Dendritic cell treated with granulocyte-macrophage colony-stimulating factor and Interleukin-4, amounts not matched to agents 40 ng/mL and 50 ng/mL, for 4 days (primary cell): ENCODE measurements around the gene NGB.

Source experiments
- H3K27ac Mint-ChIP-seq: one replicate; pipeline ENCODE4 v1.8.0; 2022; ENCODE audit warnings: mild to moderate bottlenecking, mixed read lengths
- H3K27me3 Mint-ChIP-seq: one replicate; pipeline ENCODE4 v1.8.0; 2022; ENCODE audit warnings: mild to moderate bottlenecking, mixed read lengths
- H3K36me3 Mint-ChIP-seq: one replicate; pipeline ENCODE4 v1.8.0; 2022; ENCODE audit warnings: low read depth, mixed read lengths
- H3K4me1 Mint-ChIP-seq: one replicate; pipeline ENCODE4 v1.8.0; 2022; ENCODE audit warnings: low read depth, mixed read lengths
- H3K4me3 Mint-ChIP-seq: one replicate; pipeline ENCODE4 v1.8.0; 2022; ENCODE audit warnings: mild to moderate bottlenecking, moderate library complexity, mixed read lengths
- H3K9me3 Mint-ChIP-seq: one replicate; pipeline ENCODE4 v1.8.0; 2022; ENCODE audit warnings: mixed read lengths
- intact Hi-C: fragments of 100-400 bp; cut with micrococcal nuclease; formaldehyde crosslinking; loops from one replicate; pipeline ENCODE4 v1.15.0; 2022

NGB gene

DNA sequence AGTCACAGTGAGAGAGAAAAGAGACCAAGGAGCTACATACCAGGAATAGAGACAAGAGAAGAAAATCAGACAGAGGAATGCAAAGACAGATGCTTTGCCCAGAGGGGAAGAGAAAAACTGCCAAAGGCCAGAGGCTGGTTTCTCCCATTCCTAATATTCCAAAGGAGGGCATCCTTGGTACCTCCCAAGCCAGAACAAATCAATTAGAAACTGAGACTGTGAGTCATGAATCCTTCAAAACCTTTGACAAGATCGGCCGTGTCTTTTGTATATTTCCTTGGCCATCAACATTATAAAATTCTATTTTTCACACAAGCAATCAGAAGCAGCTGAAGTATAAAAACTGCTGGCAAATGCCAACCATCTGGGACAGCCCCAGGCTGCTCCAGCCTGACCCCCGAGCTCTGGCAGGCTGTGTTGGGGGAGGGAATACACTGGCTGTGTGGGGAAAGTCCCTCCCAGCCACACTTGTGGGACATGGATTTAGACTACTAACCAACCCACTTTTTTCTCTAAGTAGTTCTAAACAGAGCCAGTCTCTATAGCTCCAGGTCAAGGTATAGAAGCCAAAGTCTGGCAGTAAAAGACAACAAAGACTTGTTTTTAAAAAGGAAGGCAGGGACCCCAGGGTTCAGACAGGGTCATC, 36.0 kb upstream of the NGB start:
- peaks cover 40% of the 10 kb centered on the region for H3K4me1 Mint-ChIP-seq
- H3K9me3 Mint-ChIP-seq: no peaks in the 10 kb centered on the region
- peaks cover 23% of the 10 kb centered on the region for H3K36me3 Mint-ChIP-seq
- H3K27ac Mint-ChIP-seq: no peak overlapping the region
- no peak overlapping the region for H3K4me3 Mint-ChIP-seq
- intact Hi-C loops: no loop called here
- no peaks in the 10 kb centered on the region for H3K27me3 Mint-ChIP-seq

DNA sequence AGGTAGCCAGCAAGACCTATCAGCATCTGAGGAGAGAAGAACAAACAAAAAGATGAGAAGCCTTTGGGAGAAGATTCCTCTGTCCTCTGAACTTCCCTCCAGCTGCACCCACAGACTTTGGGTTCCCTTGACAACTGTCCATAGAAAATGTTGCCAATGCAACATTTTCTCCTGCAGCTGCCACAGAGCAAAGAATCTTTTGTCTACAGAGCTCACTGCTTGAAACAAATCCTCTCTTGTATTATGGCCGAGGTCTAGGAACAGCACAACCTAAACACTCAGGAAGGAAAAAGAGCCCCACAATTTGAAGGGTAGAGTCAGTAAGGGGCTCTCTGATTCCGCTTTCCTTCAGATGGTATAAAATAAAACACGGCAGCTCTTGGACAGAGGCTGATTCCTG, 35.4 kb upstream of the NGB start:
- no peak overlapping the region for H3K27ac Mint-ChIP-seq
- no peaks in the 10 kb centered on the region for H3K27me3 Mint-ChIP-seq
- H3K4me1 Mint-ChIP-seq: peaks cover 36% of the 10 kb centered on the region
- peaks cover 23% of the 10 kb centered on the region for H3K36me3 Mint-ChIP-seq
- no peak overlapping the region for H3K4me3 Mint-ChIP-seq
- no peaks in the 10 kb centered on the region for H3K9me3 Mint-ChIP-seq
- intact Hi-C loops: no loop called here

DNA sequence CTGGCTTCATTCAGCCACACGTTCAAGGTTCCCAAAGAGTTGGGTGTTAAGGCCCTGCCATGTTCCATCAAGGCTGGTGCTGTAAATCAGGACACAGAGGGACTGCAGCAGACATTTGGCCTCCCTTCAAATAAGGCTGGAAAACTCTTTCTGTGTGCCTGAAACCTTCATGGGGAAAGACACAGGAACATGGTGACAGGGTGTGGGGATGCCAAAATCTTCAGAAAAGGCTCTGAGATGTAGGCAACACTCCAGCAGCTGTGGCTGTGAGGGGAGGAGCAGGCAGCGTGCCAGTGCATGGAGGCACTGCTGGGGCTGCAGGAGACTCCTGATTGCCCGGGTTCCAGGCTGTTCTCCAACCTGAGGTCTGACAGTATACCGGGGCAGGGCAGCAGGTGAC, 34.7 kb upstream of the NGB start:
- H3K27me3 Mint-ChIP-seq: no peaks in the 10 kb centered on the region
- no peaks in the 10 kb centered on the region for H3K9me3 Mint-ChIP-seq
- intact Hi-C loops: no loop called here
- no peak overlapping the region for H3K27ac Mint-ChIP-seq
- peaks cover 29% of the 10 kb centered on the region for H3K4me1 Mint-ChIP-seq
- no peak overlapping the region for H3K4me3 Mint-ChIP-seq
- peaks cover 23% of the 10 kb centered on the region for H3K36me3 Mint-ChIP-seq

DNA sequence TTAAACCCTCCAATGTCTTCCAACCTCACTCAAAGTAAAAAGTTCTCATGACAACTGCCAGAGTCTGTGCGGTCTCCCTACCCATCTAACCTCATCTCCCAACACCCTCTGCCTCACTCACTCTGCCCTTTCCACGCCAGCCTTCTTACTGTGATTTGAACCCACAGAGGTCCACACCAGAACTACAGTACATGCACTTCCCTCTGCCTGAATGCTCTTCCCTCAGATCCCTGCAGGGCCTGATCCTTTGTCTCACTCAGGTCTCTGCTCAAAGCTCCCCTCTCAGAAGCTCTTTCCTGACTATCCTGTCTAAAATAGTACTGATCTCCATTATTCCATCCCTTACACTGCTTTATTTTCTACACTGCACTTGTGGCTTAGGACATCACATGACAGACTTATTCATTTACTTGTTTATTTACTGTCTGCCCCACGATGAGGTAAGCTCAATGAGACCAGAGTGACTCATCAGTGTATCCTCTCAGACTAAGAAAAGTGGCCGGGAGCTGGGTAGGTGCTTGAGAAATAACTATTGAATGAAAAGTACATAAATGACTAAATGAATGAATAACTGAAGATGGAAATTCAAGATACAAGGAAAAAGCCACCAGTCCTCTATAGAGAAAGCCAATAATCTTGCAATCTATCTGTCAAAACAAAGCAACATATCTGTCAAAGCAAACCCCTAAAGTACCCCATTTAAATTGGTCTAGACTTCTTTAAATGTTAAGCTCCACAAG, 32.6 kb upstream of the NGB start:
- H3K36me3 Mint-ChIP-seq: peaks cover 26% of the 10 kb centered on the region
- intact Hi-C loops: no loop called here
- H3K9me3 Mint-ChIP-seq: no peaks in the 10 kb centered on the region
- no peaks in the 10 kb centered on the region for H3K27me3 Mint-ChIP-seq
- H3K27ac Mint-ChIP-seq: no peak overlapping the region
- H3K4me1 Mint-ChIP-seq: peaks cover 29% of the 10 kb centered on the region
- H3K4me3 Mint-ChIP-seq: no peak overlapping the region

DNA sequence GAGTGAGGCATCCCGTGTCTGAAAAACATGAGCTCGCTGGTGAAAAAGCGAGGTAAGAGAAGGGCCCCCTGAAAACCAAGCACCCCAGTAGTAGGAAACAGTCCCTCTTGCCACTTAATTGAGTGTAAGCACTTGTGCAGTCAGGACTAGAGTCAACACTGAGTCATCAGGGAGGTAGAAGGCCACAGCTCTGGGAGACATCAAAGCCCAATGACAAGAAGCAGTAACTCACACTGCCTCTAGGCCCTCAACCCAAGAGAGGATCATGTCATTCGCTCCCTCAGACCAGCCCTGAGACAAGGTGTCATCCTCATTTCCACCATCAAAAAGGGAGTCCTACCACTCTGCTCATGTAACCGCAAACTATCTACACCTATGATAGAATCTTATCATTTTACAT, 31.9 kb upstream of the NGB start:
- H3K9me3 Mint-ChIP-seq: no peaks in the 10 kb centered on the region
- H3K4me1 Mint-ChIP-seq: peaks cover 28% of the 10 kb centered on the region
- intact Hi-C loops: no loop called here
- no peak overlapping the region for H3K4me3 Mint-ChIP-seq
- peaks cover 33% of the 10 kb centered on the region for H3K36me3 Mint-ChIP-seq
- H3K27ac Mint-ChIP-seq: no peak overlapping the region
- H3K27me3 Mint-ChIP-seq: no peaks in the 10 kb centered on the region

DNA sequence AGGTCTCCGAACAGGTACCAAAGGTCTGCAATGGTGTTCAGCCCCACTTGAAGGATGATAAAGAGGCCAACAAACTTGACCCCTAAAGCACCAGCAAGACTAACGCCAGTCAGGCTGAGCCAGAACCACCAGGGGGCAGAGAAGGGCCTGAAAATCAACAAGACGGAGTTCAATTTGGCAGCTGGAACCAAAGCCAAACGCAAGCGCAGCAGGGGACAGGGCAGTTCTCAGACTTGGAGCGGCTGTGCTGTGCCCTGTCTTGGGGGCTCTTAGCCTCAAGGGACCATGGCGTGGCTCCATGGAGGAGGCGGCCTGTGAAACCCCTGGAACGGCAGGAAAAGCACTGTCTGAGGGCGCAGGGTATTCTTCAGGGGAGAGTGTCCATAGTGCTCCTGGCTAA, 30.1 kb upstream of the NGB start:
- H3K4me1 Mint-ChIP-seq: peaks cover 28% of the 10 kb centered on the region
- H3K36me3 Mint-ChIP-seq: peaks cover 49% of the 10 kb centered on the region
- H3K9me3 Mint-ChIP-seq: no peaks in the 10 kb centered on the region
- intact Hi-C loops: loop anchor here (2.0 kb wide), 1 partner anchor 16 kb away; no protein-coding TSS in a partner anchor
- H3K4me3 Mint-ChIP-seq: no peak overlapping the region
- H3K27ac Mint-ChIP-seq: no peak overlapping the region
- H3K27me3 Mint-ChIP-seq: no peaks in the 10 kb centered on the region

DNA sequence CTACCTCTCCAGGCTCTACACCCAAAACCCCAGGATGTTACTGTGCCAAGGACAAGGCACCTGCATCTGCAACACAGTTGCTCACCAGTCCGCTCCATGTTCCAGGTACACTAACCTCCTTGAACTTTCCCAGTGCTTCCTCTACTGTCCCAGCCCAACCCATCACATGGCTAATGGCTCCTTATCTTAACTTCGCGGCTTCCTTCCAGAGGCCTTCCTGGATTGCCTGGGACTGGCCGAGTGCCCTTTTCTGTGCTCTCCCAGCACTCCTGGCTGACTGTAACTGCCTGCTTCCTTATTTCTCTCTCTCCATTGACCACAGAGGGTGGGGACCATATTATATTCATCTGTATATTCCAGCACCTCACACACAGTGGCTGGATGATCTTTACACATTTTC, 28.8 kb upstream of the NGB start:
- intact Hi-C loops: loop anchor here (2.0 kb wide), 2 partner anchors 17 to 251 kb away; no protein-coding TSS in a partner anchor
- no peak overlapping the region for H3K4me3 Mint-ChIP-seq
- H3K4me1 Mint-ChIP-seq: peaks cover 28% of the 10 kb centered on the region
- H3K36me3 Mint-ChIP-seq: peaks cover 52% of the 10 kb centered on the region
- no peaks in the 10 kb centered on the region for H3K9me3 Mint-ChIP-seq
- H3K27me3 Mint-ChIP-seq: no peaks in the 10 kb centered on the region
- H3K27ac Mint-ChIP-seq: peak overlapping the region; percentile 24

DNA sequence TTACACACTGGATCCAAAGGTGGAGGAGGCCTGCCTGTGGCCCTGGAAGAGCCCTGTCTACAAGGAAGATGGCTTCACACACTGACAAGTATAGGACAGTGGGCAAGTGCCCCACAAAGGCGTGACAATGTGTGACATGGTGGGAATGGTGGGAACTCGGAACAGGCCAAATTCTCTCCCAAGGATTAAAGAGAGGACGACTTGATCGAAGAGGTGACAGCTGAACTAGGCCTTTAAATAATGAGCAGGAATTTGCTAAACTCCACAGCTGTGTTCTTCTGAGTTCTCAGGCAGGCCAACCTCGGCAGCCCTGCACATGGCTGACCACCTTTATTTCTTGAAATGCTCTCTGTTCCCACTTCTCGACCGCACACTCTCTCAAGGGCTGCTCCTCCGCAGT, 25.9 kb upstream of the NGB start:
- no peaks in the 10 kb centered on the region for H3K9me3 Mint-ChIP-seq
- H3K27ac Mint-ChIP-seq: no peak overlapping the region
- peaks cover 11% of the 10 kb centered on the region for H3K4me1 Mint-ChIP-seq
- no peak overlapping the region for H3K4me3 Mint-ChIP-seq
- peaks cover 43% of the 10 kb centered on the region for H3K36me3 Mint-ChIP-seq
- intact Hi-C loops: no loop called here
- H3K27me3 Mint-ChIP-seq: no peaks in the 10 kb centered on the region

DNA sequence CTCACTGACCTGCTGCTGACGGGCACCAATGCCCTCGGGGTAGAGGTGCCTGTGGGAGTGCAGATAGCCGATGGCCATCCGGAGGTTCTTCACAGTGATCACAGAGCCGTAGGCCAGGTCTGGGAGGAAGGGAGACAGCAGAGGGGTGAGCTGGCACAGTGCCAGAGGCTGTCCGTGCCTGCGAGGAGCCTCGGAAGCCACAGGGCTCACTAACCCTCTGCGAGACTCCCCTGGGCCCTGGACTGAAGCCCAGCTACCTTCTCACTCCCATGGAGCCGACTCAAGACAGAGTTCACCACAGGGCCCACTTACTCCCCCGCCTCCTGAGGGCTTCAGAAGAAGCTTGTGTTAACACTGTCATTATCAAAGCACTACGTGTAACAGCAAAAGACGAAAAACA, 25.1 kb upstream of the NGB start:
- H3K4me1 Mint-ChIP-seq: peaks cover 11% of the 10 kb centered on the region
- H3K36me3 Mint-ChIP-seq: peaks cover 43% of the 10 kb centered on the region
- no peaks in the 10 kb centered on the region for H3K27me3 Mint-ChIP-seq
- H3K27ac Mint-ChIP-seq: no peak overlapping the region
- intact Hi-C loops: no loop called here
- H3K9me3 Mint-ChIP-seq: no peaks in the 10 kb centered on the region
- H3K4me3 Mint-ChIP-seq: no peak overlapping the region

DNA sequence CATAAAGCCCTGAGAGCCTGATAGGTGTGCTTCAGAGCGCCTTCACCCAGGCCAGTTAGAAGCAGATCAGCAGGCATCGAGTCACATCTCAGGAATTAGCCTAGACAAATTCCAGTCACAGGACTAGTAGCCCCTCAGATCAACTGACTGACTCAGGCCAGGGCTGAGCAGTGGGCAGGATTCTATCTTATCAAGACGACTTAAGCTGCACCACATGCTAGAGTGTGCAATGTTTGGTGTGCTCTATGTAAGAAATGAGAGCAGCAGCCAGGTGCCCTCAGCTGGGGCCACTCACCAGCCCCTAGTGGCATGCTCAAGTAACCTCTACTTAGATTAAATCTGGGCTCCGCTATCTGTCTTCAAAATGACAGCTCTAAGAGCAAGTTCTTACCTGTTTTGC, 19.7 kb upstream of the NGB start:
- Mint-ChIP-seq H3K4me1 (peaks cover 8% of the 10 kb centered on the region), H3K36me3 (peaks cover 42% of the 10 kb centered on the region), H3K9me3 (no peaks in the 10 kb centered on the region), H3K4me3 (no peak overlapping the region), H3K27ac (no peak overlapping the region), H3K27me3 (no peaks in the 10 kb centered on the region)
- intact Hi-C loops: no loop called here

DNA sequence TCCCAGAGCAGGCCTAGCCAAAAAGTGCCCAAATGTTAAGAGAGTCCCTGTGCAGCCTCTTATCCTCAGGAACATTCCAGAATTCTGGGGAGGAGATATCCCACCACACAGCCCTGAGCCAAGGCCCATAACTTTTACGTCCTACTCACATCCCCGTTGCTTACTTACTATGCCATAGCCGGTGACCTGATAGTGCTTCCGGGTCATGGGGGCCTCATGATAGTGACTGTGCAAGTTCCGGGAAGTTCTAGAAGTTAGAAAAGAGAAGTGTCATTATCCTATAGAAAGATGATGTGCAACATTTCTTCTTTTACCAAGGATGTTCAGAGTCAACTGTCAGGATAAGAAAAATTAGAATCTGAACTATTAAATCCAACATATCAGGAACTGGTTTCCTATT, 15.6 kb upstream of the NGB start:
- peaks cover 55% of the 10 kb centered on the region for H3K36me3 Mint-ChIP-seq
- intact Hi-C loops: no loop called here
- H3K27me3 Mint-ChIP-seq: no peaks in the 10 kb centered on the region
- no peak overlapping the region for H3K4me3 Mint-ChIP-seq
- no peak overlapping the region for H3K27ac Mint-ChIP-seq
- no peaks in the 10 kb centered on the region for H3K9me3 Mint-ChIP-seq
- H3K4me1 Mint-ChIP-seq: peaks cover 8% of the 10 kb centered on the region

DNA sequence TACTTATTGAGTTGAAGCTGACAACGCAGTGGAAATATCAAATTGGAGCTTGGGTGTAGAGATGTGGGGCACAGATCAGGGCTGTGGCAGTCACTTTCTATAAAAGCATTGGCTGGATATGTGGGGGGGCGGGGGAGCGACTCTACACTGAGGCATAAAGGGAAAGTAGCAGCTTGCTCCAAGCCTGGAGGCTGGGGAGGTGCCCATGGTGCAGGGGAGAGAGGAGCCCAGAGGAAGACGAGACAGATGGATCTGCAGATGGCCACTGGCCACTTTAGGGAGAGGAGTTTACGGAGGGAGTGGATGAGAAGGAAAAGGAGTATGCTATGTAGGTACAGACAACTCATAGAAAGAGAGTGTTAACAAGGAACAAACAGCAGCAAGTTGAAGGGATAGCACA, 13.5 kb upstream of the NGB start:
- no peak overlapping the region for H3K27ac Mint-ChIP-seq
- peaks cover 60% of the 10 kb centered on the region for H3K36me3 Mint-ChIP-seq
- H3K4me3 Mint-ChIP-seq: no peak overlapping the region
- peaks cover 8% of the 10 kb centered on the region for H3K4me1 Mint-ChIP-seq
- intact Hi-C loops: no loop called here
- H3K9me3 Mint-ChIP-seq: no peaks in the 10 kb centered on the region
- no peaks in the 10 kb centered on the region for H3K27me3 Mint-ChIP-seq

DNA sequence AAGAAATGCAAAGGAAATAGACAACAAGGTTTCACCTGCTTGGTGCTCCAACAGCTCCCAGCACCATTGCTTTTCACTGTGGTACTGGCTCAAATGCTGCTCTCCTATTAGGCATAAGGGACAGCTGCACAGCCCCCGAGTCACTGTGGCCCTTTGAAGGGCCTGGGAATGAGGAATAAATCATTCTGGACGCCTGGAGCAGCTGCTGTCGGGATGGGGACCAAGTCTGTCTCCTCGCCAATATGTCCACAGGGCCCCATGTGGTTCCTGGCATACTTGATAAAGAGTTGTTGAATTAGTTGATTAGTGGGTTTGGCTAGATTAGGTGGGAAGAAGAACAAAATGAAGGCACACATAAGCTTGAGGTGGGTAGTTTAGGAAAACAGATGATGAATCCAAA, 13.1 kb upstream of the NGB start:
- peaks cover 64% of the 10 kb centered on the region for H3K36me3 Mint-ChIP-seq
- no peak overlapping the region for H3K27ac Mint-ChIP-seq
- H3K4me3 Mint-ChIP-seq: no peak overlapping the region

DNA sequence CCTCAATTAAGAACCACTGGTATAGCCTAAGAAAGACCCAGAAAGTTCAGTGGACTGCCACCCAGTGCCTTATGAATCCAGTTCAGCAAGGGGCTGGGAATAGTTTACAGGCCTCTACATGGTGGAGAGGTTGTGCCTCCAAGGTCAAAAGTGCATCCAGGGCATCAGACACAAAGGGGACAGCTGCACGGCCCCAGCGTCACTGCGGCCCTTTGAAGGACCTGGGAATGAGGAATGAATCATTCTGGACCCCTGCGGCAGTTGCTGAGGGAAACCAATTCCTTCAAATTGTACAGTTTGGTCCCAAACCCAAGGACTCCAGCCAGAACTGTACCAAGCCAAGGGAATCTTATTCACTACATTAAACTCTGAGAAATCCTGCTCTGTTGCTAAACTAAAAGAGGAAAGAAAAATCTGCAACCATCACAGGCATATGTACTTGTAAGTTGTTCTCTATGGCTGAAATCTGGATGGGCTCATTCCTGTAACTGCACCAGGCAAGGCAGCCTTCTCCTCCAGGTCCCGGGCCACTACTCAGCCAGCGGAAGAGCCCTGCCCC, 10.9 kb upstream of the NGB start:
- Mint-ChIP-seq H3K9me3 (no peaks in the 10 kb centered on the region), H3K27ac (no peak overlapping the region), H3K4me3 (no peak overlapping the region), H3K36me3 (peaks cover 72% of the 10 kb centered on the region), H3K4me1 (peaks cover 7% of the 10 kb centered on the region), H3K27me3 (no peaks in the 10 kb centered on the region)
- intact Hi-C loops: no loop called here

More for the DNA sequence above, 13.1 kb upstream of the NGB start:
- intact Hi-C loops: no loop called here
- Mint-ChIP-seq H3K27me3 (no peaks in the 10 kb centered on the region), H3K9me3 (no peaks in the 10 kb centered on the region), H3K4me1 (peaks cover 8% of the 10 kb centered on the region)
